Fibroblast of lung (primary cell): Measurements from ENCODE around the gene FNDC3B. TPM values are rescaled to one million over a fixed set of nuclear protein-coding genes. Genes with fewer than 3 reads are reported as not detected.

Experiments
- DNase-seq, 2 donors: peaks; one replicate each; pipeline versions ENCODE4 v3.0.0 to v3.0.0-alpha.2; 2010; ENCODE audit warnings: low read depth in 2 of 2
- H2AFZ ChIP-seq: 2 replicates; pipeline ENCODE4 v1.5.1; 2012; ENCODE audit warnings: low read length, control low read depth, inconsistent platforms
- H3K27ac ChIP-seq: 2 replicates; pipeline ENCODE4 v1.5.1; 2011; ENCODE audit warnings: low read length, control low read depth; ENCODE audit not compliant: insufficient read depth
- H3K27me3 ChIP-seq: 2 replicates; pipeline ENCODE4 v1.5.1; 2011; ENCODE audit warnings: mild to moderate bottlenecking, low read length; ENCODE audit not compliant: control insufficient read depth, insufficient read depth
- H3K36me3 ChIP-seq: 2 replicates; pipeline ENCODE4 v1.5.1; 2011; ENCODE audit warnings: low read length; ENCODE audit not compliant: control insufficient read depth, insufficient read depth
- H3K4me1 ChIP-seq: 2 replicates; pipeline ENCODE4 v1.5.1; 2011; ENCODE audit warnings: low read length; ENCODE audit not compliant: control insufficient read depth, insufficient read depth; ENCODE audit errors: extremely low read depth
- H3K4me2 ChIP-seq: 2 replicates; pipeline ENCODE4 v1.5.1; 2011; ENCODE audit warnings: low read length, control low read depth; ENCODE audit not compliant: insufficient read depth; ENCODE audit errors: extremely low read depth
- H3K4me3 ChIP-seq, 4 experiments: fragments of 200-600 bp in 1 of 4; sonication (generic) in 1 of 4; replicated peaks in 1 of 4; 2 replicates each; pipeline ENCODE4 v1.5.1; 2011 to 2016; ENCODE audit warnings: low read length in 4 of 4, low read depth in 3 of 4, mild to moderate bottlenecking in 3 of 4, control low read depth in 2 of 4, inconsistent platforms in 1 of 4, mixed read lengths in 1 of 4; ENCODE audit not compliant: insufficient read depth in 1 of 4; ENCODE audit errors: control extremely low read depth in 1 of 4
- H3K79me2 ChIP-seq: 2 replicates; pipeline ENCODE4 v1.5.1; 2012; ENCODE audit warnings: mild to moderate bottlenecking, low read length, inconsistent platforms; ENCODE audit not compliant: control insufficient read depth, insufficient read depth
- H3K9ac ChIP-seq: 2 replicates; pipeline ENCODE4 v1.5.1; 2011; ENCODE audit warnings: mild to moderate bottlenecking, low read length, control low read depth; ENCODE audit not compliant: insufficient read depth
- H3K9me3 ChIP-seq: 2 replicates; pipeline ENCODE4 v1.5.1; 2012; ENCODE audit warnings: low read depth, low read length; ENCODE audit not compliant: control insufficient read depth, insufficient read depth
- H4K20me1 ChIP-seq: 2 replicates; pipeline ENCODE4 v1.5.1; 2011; ENCODE audit warnings: low read length; ENCODE audit not compliant: control insufficient read depth, insufficient read depth; ENCODE audit errors: extremely low read depth
- CTCF ChIP-seq, 2 donors: IDR thresholded peaks in 1 of 2; conservative IDR thresholded peaks in 1 of 2; 1 replicate in 1 of 2; 2 replicates in 1 of 2; pipeline ENCODE4 v1.5.1; 2011 to 2012; ENCODE audit warnings: low read length in 2 of 2, control low read depth in 1 of 2, inconsistent platforms in 1 of 2, low read depth in 1 of 2, mild to moderate bottlenecking in 1 of 2
- EZH2 ChIP-seq: IDR thresholded peaks from 2 replicates; pipeline ENCODE4 v1.5.1; 2012; ENCODE audit warnings: low read length, control low read depth, mild to moderate bottlenecking; ENCODE audit errors: missing control alignments
- polyA plus RNA-seq, 2 donors: library from polyadenylated mRNA; depleted of rRNA in 1 of 2; stranded (reverse) in 1 of 2; unstranded in 1 of 2; fragments of >200 nt; gene quantifications; 2 replicates each; pipeline ENCODE4 v1.2.1, GENCODE V29; 2011 to 2012; ENCODE audit warnings: missing spikeins in 1 of 2
- total RNA-seq: library from RNA; depleted of rRNA; stranded (reverse); fragments of >200 nt; gene quantifications from 2 replicates; pipeline ENCODE4 v1.2.1, GENCODE V29; 2014

The FNDC3B gene
- total and polyA plus RNA-seq, 2 donors (not counting 1 experiment from before 2014, with no cell fraction given), result 26.1 to 76.8 TPM

- no peak overlapping the region for H3K4me3 ChIP-seq
- TF ChIP-seq EZH2 (no peak), CTCF (conservative IDR thresholded peaks at IDR 0.05 in 1 of 2, IDR thresholded peaks at IDR 0.05 in 1 of 2; ENCODE audit: low read depth in 1 of 2, low read length in 2 of 2) (no peak)
- no peak overlapping the region for H3K4me2 ChIP-seq
- no peak overlapping the region for H3K27ac ChIP-seq
- H3K36me3 ChIP-seq, result no peaks in the 10 kb centered on the region
- no peak overlapping the region for H2AFZ ChIP-seq
- H4K20me1 ChIP-seq, result no peaks in the 10 kb centered on the region
- no peak overlapping the region for H3K9ac ChIP-seq
- no peaks in the 10 kb centered on the region for H3K27me3 ChIP-seq
- no peaks in the 10 kb centered on the region for H3K4me1 ChIP-seq
- no peak for DNase-seq
- H3K9me3 ChIP-seq, result no peaks in the 10 kb centered on the region
- peaks cover 41% of the 10 kb centered on the region for H3K79me2 ChIP-seq
These were observed 153.5 kb downstream of the FNDC3B start for GRCh38 chr3:172192830-172193415.

GRCh38 chr3:172193436-172193835, 154.1 kb downstream of the FNDC3B start:
- no peaks in the 10 kb centered on the region for H4K20me1 ChIP-seq

More at GRCh38 chr3:172193436-172193835, 154.1 kb downstream of the FNDC3B start:
- Histone ChIP-seq H3K4me3 (no peak overlapping the region), H3K27me3 (no peaks in the 10 kb centered on the region), H3K9me3 (no peaks in the 10 kb centered on the region), H3K36me3 (no peaks in the 10 kb centered on the region), H3K9ac (no peak overlapping the region), H3K79me2 (peaks cover 44% of the 10 kb centered on the region), H3K4me1 (no peaks in the 10 kb centered on the region), H3K27ac (no peak overlapping the region), H2AFZ (no peak overlapping the region), H3K4me2 (no peak overlapping the region)
- no peak for DNase-seq
- TF ChIP-seq EZH2, result no peak
- no peak for TF ChIP-seq CTCF (conservative IDR thresholded peaks at IDR 0.05 in 1 of 2, IDR thresholded peaks at IDR 0.05 in 1 of 2; ENCODE audit: low read depth in 1 of 2, low read length in 2 of 2)
